Fibroblast of peridontal ligament (primary cell): ENCODE data around the gene ALG8.
"Not testable (repeated sequence)": the region's sequence is repeated elsewhere in the genome, so short reads cannot be mapped to it uniquely, and the experiment has no call there.

Source experiments
- DNase-seq: peaks from one replicate; pipeline ENCODE4 v3.0.0-alpha.2; 2010; ENCODE audit errors: extremely low read depth

ALG8 gene

DNA sequence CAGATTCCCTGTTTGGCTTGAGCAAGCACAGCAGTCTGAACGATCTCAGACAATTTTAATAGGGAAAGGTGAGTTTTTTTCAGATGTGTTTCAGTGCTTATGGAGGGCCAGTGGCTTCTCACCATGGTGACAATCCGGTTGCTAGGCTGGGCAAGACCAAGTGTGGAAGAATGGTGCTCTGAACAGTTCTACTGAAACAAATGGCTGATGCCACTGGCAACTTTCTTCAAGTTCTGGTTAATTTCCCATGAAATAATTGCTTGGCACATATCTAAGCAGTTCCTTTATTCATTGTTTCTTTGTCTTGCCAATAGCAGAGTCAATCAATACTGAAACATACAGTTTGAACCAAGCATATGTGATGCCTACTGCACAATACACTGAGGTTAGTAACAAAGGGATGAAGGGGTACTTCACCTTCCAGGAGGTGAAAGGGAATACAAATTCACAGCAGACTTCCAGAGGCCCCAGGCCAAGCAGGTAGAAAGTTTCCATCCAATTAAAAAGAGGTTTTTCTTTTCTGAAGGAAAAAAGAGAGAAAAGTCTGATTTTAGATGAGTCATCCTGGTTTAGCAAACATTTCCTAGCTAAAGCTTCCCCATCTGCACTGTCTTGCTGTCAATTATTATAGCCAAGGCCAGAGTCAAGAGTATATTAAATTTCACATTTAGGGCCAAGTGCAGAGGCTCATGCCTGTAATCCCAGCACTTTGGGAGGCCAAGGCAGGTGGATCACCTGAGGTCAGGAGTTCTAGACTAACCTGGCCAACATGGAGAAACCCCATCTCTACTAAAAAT lies 38.6 kb downstream of the ALG8 start:
- DNase-seq: peak; percentile 53

DNA sequence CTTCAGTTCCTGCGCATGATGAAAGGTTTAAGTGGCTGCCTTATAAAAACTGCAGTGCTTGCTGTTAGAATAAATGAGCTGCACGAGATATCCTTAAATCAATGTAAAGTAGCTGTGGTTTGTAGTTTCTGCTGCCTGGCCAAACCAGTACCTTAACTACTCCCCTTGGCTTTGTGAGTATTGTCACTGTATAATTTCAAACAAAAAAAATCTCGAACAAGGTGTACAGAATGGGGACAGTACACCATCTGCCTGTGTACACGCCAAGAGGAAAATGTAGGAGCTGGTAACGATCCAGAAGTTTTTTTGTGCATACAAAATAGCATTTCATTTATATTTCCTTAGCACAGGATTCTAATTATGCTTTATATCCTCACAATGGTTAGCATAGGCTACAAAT lies 39.2 kb downstream of the ALG8 start:
- no peak for DNase-seq

DNA sequence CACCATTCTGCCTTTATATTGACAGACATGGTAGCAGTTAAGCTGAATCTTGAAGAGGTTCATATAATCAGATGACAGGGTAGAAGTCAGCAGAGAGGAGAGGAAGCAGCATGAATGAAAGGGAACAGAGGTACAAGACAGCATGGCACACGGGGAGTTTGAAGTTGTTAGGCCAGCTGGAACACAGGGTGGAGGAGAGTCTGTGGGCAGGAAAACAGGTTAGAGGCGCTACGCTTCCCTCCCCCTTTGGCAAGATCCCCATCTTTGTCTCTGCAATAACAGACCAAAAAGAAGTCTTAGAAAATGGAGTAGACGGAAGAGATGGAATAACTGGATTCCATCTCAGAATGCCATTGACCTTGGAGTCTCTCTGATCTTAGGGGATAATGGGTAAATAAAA lies 39.8 kb downstream of the ALG8 start:
- DNase-seq: no peak

DNA sequence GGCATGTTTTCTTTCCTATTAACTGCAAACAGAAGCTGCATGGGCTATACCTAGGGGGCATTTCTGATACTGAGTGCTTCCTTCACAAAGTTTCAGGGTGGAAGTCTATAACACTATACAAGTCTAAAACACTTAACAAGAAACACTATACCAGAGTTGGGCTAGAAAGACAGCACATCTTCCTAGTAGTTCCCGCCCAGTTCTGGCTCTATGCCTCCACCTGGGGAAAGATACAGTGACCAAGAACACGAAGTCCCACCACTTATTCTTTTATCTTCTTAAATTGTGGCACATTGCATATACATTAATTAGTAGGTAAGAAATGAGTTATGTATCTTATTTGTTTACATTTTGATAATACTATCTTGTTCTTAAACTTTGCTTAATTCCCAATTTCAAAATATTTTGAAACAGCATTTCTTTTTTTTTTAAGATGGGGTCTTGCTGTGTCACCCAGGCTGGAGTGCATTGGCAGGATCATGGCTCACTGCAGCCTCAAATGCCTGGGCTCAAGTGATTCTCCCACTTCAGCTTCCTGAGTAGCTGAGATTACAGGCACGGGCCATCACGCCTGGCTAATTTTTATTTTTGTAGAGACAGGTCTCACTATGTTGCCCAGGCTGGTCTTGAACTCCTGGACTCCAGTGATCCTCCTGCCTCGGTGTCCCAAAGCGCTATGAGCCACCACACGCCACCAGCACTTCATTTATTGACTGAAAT lies 41.6 kb downstream of the ALG8 start:
- no peak for DNase-seq

DNA sequence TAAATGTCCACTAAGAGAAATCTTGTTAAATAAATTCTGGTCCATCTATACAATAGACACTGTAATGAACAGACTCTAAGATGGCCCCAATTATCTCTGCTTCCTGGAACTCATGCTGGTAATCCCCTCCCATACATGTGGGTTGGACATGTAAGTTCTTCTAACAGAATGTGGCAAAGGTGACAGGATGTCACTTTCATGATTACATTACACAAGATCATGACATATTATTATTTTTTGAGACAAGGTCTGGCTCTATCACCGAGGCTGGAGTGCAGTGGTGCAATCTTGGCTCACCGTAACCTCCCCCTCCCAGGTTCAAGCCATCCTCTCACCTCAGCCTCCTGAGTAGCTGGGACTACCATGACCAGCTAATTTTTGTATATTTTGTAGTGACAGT lies 45.2 kb downstream of the ALG8 start:
- no peak for DNase-seq

DNA sequence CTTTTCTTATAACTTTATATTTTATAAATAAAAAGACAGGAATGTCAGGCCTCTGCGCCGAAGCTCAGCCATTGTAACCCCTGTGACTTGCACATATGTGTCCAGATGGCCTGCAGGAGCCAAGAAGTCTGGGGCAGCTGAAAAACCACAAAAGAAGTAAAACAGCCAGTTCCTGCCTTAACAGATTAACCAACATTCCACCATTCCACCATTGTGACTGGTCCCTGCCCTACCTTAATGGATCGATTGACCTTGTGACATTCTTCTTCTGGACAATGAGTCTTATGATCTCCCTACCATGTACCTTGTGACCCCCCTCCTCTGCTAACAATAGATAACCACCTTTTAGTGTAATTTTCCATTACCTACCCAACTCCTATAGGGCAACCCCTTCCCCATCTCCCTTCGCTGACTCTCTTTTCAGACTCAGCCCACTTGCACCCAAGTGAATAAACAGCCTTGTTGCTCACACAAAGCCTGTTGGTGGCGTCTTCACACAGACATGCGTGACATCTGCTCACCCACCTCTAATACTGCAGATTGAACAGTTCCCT lies 52.8 kb downstream of the ALG8 start:
- DNase-seq: not testable (repeated sequence)

DNA sequence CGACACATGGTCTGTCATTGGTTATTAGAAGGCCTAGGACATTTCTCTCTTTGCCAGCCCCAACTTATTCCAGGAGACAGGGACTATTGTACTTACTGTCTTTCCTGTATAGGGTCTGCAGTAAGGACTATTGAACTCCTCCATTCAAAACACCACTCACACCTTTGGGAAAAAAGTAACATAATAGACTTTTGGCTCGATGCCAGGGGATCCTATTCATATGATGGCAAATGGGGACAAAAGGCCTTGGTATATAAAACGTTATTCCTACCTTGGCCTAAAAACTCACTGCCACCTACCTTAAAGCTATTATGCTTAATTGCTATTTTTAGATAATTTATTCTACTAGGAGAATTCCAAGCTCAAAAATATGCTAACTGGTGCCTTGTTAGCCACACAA lies 53.5 kb downstream of the ALG8 start:
- DNase-seq: no peak

DNA sequence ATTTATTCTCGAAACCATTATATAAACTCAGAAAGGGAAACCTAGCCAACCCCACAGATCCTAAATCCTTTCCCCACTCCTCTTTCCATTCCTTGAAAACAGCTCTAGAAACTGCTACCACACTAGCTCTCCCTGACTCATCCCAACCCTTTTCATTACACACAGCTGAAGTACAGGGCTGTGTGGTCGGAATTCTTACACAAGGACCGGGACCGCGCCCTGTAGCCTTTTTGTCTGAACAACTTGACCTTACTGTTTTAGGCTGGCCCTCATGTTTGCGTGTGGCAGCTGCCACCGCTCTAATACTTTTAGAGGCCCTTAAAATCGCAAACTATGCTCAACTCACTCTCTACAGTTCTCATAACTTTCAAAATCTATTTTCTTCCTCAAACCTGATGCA lies 54.9 kb downstream of the ALG8 start:
- DNase-seq: not testable (repeated sequence)

DNA sequence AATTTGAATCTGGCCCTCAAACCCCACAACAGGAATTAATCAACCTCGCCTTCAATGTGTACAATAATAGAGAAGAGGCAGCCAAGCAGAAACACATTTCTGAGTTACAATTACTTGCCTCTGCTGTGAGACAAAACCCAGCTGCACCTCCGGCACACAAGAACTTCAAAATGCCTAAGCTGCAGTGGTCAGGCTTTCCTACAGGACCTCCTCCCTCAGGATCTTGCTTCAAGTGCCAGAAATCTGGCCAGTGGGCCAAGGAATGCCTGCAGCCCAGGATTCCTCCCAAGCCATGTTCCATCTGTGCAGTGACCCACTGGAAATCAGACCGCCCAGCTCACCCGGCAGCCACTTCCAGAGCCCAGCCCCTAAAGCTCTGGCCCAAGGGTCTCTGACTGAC lies 56.4 kb downstream of the ALG8 start:
- DNase-seq: no peak

DNA sequence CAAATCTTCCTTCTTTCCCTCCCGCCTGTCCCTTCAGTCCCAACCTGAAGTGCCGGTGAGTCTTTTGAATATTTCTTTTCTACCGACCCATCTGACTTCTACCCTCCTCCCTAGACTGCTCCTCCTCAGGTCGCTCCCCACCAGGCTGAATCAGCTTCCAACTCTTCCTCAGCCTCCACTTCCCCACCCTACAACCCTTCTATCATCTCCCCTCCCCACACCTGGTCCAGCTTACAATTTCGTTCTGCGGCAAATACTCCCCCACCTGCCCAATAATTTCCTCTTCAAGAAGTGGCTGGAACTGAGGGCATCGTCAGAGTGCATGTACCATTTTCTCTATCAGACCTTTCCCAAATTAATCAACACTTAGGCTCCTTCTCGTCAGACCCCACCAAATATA lies 57.3 kb downstream of the ALG8 start:
- no peak for DNase-seq

DNA sequence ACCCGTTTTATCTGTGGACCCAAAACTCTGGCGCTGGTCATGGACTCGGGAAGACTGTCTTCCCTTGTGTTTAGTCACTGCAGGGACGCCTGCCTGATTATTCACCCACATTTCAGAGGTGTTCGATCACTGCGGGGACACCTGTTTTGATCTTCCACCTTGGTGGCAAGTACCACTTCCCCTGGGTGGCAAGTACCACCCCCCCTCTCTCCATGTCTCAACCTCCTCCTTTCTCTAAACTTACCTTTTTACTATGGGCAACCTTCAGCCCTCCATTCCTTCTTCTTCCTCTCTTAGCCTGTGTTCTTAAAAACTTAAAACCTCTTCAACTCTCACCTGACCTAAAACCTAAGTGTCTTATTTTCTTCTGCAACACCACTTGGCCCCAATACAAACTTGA lies 57.8 kb downstream of the ALG8 start:
- DNase-seq: no peak

DNA sequence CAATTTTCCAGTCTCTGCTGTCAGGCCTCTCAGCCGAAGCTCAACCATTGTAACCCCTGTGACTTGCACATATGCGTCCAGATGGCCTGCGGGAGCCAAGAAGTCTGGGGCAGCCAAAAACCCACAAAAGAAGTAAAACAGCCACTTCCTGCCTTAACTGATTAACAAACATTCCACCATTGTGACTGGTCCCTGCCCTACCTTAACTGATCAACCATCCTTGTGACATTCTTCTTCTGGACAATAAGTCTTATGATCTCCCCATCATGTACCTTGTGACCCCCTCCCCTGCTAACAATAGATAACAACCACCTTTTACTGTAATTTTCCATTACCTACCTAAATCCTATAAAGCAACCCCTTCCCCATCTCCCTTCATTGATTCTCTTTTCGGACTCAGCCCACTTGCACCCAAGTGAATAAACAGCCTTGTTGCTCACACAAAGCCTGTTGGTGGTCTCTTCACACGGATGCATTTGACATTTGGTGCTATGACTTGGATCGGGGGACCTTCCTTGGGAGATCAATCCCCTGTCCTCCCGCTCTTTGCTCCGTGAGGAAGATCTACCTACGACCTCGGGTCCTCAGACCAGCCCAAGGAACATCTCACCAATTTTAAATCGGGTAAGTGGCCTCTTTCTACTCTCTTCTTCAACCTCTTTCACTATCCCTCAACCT lies 58.5 kb downstream of the ALG8 start:
- no peak for DNase-seq

DNA sequence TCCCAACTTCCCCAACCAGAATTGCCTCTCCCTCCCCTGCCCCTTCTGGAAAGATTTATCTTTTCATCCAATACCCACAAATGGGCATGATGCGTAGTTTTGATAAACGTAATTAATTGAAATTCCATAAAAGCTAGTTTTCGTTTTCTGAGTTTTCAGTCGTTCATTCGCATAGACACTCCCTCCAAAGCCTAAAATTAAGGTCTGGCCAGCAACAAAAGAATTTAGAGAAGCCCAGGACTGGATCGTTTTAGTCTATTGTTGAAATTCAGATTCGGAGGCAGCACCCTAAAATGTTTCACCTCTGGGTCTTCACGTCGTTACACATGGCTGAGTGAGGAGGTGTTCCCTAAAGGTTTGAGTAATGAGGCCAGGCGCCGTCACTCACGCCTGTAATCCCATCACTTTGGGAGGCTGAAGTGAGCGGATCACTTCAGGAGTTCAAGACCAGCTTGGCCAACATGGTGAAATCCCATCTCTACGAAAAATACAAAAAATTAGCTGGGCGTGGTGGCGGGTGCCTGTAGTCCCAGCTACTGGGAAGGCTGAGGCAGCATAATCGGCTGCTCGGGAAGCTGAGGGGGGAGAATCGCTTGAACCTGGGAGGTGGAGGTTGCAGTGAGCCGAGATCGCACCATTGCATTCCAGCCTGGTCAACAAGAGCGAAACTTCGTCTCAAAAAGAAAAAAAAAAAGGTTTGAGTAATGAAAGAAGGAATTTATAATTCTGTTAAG lies 59.2 kb downstream of the ALG8 start:
- DNase-seq: no peak

DNA sequence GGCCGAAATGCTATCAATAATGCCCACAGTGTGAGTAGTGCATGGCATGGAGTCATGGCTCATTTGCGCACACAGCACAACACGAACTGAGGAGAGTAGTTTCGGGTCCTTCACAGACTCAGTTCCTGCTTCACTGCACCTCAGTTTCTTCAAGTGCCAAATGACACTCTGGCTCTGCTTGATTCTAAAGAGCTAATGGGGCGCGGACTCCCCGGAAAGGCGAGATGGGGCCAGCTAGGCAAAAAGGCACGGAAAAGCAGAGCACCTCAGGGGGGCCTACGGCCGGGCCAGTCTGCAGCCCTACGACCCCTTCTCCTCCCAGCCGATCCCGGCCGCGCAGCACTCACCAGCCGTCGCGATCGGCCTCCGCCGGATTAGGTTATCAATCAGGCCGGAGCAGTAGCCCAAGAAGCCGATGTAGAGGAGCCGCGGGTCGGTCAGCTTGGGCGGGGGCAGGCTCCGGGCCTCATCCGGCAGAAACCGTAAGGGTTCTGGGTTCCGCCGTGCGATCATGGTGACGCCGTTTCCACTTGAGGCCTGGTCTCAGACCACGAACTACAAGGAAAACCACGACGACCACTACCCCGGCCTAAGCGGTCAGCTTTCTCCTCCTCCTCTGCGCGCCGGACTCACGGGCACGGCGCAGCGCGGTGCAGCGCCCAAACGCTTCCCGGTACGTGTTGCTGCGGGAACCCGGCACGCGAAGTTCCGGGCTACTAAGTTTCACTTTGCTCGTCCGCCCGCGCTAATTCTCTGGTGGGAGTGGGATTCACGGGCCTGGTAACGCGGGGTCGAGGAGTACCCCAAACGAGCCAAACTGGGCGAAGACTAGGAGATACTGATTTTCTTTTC lies 60.0 kb downstream of the ALG8 start, which contains the start of gene NDUFC2:
NDUFC2 (minus strand) TSS at position 631 of the 852 bp plus-strand sequence; CDS start at position 513, 118 bp downstream.
- peak; percentile 85 for DNase-seq

DNA sequence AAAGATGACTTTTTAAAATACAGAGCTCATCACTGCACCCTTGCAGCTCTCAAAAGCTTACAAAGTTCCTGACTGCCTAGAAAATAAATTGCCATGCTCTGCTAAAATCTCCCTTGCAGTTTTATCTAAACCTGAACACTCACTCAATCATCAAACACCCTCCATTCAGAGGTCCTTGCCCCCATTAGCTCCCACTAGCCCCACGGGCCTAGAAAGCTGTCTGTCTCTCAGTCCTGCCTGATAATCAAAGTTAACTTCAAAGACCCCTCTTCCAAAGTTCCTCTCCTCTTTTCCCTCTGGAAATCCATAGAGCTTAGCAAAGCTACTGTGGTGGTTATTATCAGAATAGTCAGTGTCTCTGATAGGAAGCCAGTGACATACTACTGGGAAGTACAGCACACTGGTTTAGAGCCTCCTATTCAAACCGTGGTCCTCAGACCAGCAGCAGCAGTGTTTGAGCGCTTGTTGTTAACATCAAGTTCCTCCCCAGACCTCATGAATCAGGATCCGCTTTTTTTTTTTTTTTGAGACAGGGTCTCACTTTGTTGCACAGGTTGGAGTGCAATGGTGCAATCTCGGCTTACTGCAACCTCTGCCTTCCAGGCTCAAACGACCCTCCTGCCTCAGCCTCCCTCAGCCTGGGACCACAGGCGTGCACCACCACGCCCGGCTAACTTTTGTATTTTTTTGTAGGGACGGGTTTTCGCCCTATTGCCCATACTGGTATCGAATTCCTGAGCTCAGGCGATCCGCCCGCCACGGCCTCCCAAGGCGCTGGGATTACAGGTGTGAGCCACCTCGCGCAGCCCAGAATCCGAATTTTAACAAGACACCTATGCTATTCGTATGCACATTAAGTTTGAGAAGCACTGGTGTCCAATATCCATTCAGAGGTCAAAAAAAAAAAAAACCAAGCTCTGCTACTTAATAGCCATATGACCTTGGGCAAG lies 60.9 kb downstream of the ALG8 start:
- no peak for DNase-seq

DNA sequence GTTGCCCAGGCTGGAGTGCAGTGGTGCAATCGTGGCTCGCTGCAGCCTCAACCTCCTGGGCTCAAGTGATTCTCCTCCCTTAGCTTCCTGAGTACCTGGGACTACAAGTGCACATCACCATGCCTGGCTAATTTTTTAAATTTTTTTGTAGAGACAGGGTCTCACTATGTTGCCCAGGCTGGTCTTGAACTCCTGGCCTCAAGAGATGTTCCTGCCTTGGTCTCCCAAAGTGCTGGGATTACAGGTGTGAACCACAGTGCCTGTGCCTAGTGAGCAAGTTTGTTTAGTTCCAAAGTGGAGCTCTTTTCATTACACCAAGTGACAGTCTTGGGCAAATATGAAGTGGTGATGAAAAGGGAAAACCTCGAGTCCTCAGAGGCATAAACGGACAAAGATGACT lies 61.8 kb downstream of the ALG8 start:
- not testable (repeated sequence) for DNase-seq

DNA sequence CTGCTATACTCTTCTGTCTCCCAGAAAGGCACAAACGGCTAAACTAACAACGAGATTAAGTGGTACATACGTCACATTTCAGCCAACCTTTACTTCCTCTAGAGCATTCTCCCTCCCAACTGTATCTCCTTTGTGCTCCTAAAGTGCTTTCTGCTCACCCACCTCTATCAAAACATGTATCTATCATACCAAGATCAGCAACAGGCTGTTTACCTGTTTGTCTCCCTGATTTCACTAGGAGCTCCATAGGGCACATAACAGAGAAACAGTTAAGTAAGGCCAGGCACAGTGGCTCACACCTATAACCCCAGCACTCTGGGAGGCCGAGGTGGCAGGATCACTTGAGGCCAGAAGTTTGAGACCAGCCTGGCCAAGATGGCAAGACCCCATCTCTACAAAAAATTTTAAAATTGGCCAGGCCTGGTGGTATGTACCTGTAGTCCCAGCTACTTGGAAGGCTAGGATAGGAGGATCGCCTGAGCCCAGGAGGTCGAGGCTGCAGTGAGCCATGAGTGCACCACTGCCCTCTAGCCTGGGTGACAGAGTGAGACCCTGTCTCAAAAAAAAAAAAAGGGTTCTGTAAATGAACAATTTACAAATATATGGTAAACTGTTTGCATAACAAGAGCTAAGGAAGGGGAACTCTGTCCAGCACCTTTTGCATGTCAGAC lies 62.6 kb downstream of the ALG8 start:
- no peak for DNase-seq

DNA sequence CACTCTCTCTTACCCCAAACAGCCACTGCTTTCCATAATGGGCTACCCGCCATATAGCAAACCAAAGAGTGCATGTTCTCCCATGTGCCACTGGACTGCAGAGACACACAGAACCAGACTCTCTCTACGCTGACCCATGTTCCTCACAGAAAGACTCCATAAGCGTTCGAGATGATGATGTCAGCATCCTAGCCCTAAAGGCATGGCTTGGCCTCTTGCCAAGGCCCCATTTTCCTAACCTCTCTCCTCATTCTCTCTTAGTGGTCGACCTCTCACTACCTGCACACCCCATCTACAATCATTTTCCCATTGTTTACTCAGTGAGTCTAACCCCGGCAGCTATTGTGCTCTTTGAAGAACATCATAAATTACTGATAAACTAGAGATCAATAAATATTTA lies 64.7 kb downstream of the ALG8 start:
- no peak for DNase-seq

DNA sequence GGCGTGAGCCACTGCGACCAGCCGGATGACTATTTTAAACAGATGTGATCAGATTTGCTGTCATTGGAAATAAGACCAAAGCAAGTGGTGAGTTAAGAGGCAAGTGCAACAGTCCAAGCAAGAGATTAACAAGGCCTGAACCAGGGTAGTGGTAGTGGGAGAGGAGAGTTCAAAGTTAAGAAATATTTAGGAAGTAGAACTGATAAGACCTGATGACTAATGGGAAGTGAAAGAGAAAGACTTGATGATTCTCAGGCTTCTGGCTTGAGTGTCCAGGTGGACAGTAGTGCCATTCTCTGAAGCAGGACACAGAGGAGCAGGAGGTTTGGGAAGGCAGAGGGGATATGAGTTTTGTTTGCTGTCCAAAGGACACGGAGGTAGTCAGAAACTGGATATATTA lies 67.0 kb downstream of the ALG8 start:
- no peak for DNase-seq
